Ectodermal cell (in vitro differentiated cells): ENCODE results near the gene CFAP100.

Source experiments
- H3K27ac ChIP-seq: 2 replicates; pipeline ENCODE4 v1.7.0; 2013; ENCODE audit warnings: mild to moderate bottlenecking, low read depth, low read length; ENCODE audit not compliant: insufficient read depth, poor library complexity, severe bottlenecking
- H3K27me3 ChIP-seq: 2 replicates; pipeline ENCODE4 v1.7.0; 2013; ENCODE audit warnings: mild to moderate bottlenecking, low read length; ENCODE audit not compliant: insufficient read depth, control insufficient read depth, poor library complexity, severe bottlenecking
- H3K36me3 ChIP-seq: one replicate; pipeline ENCODE4 v1.7.0; 2013; ENCODE audit warnings: low read length; ENCODE audit not compliant: control insufficient read depth, insufficient read depth
- H3K4me1 ChIP-seq: one replicate; pipeline ENCODE4 v1.7.0; 2013; ENCODE audit warnings: low read length; ENCODE audit not compliant: control insufficient read depth, insufficient read depth
- H3K4me3 ChIP-seq: 2 replicates; pipeline ENCODE4 v1.7.0; 2013; ENCODE audit warnings: low read depth, low read length, control low read depth; ENCODE audit not compliant: insufficient read depth
- H3K9me3 ChIP-seq: 2 replicates; pipeline ENCODE4 v1.7.0; 2013; ENCODE audit warnings: mild to moderate bottlenecking, low read length, moderate library complexity; ENCODE audit not compliant: control insufficient read depth
- WGBS, 2 experiments: methylation state at CpG; one replicate each; pipeline ENCODE4 v1.1.7; 2013; ENCODE audit warnings: missing lambda C conversion rate in 2 of 2; 5-methylcytosine and 5-hydroxymethylcytosine counted together

Gene CFAP100

GRCh38 chr3:126402666-126403302 lies 8.1 kb downstream of the CFAP100 start:
- H3K27me3 ChIP-seq: no peaks in the 10 kb centered on the region
- no peaks in the 10 kb centered on the region for H3K4me1 ChIP-seq
- H3K27ac ChIP-seq: no peak overlapping the region
- H3K4me3 ChIP-seq: no peak overlapping the region
- no peaks in the 10 kb centered on the region for H3K36me3 ChIP-seq
- 92% methylated on average over 12 of the region's 12 CpGs for WGBS, 2 experiments
- H3K9me3 ChIP-seq: no peaks in the 10 kb centered on the region

DNA sequence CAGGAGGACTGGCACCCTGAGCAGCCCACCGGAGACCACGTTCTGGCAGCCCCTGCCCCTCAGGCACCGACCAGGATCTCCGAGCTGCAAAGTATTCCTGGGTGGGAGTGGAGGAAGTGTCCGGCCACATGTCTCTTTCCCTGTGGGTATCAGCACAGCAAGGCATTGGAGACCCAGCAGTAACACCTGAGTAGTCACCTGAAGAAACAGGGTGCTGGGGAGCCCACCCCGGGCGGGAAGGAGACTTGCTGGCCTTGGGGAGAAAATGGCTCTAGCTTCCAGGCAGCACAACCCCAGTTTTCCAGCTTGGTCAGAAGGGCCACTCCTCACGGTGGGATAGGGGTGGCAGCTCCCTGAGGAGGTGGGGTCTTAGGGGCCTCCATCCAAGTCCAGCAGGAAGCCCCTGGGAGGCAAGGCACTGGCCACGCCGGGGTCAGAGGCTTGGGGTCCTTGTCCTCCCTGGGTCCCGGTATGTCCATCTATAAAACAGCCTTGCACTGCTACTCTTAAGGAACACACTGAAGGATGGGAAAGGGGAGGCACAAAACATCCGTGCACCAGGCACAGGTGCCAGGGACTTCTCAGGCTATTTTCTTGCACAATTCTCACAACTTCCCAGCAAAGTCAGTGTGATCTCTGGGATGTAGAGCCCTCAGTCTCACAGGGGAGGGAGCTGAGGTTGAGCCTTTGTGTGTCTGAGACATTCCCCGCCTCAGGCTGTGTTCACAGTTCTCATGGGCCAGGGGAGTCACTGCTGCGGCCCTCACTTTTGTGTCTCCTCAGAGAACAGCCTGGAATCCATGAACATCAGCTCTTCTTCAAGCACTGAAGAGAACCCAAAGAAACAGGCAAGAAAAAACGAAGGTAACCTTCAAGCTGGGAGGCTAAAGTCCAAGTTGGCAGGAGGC lies 11.9 kb downstream of the CFAP100 start:
- no peaks in the 10 kb centered on the region for H3K36me3 ChIP-seq
- H3K27ac ChIP-seq: no peak overlapping the region
- H3K4me3 ChIP-seq: no peak overlapping the region
- no peaks in the 10 kb centered on the region for H3K9me3 ChIP-seq
- WGBS, 2 experiments: 84 to 87% methylated on average over 15 of the region's 15 CpGs
- no peaks in the 10 kb centered on the region for H3K27me3 ChIP-seq
- H3K4me1 ChIP-seq: peaks cover 4% of the 10 kb centered on the region

GRCh38 chr3:126407412-126408044 lies 12.8 kb downstream of the CFAP100 start:
- H3K36me3 ChIP-seq: no peaks in the 10 kb centered on the region
- no peaks in the 10 kb centered on the region for H3K27me3 ChIP-seq
- H3K4me3 ChIP-seq: no peak overlapping the region
- no peak overlapping the region for H3K27ac ChIP-seq
- H3K9me3 ChIP-seq: no peaks in the 10 kb centered on the region
- peaks cover 4% of the 10 kb centered on the region for H3K4me1 ChIP-seq
- 91 to 94% methylated on average over 5 of the region's 5 CpGs for WGBS, 2 experiments

GRCh38 chr3:126408099-126408498 lies 13.4 kb downstream of the CFAP100 start:
- Histone ChIP-seq H3K36me3 (no peaks in the 10 kb centered on the region), H3K4me3 (no peak overlapping the region), H3K9me3 (no peaks in the 10 kb centered on the region), H3K4me1 (peaks cover 4% of the 10 kb centered on the region), H3K27me3 (no peaks in the 10 kb centered on the region), H3K27ac (peak overlapping the region; percentile 4)
- WGBS, 2 experiments: 90% methylated on average over 5 of the region's 5 CpGs

- Histone ChIP-seq H3K27ac (no peak overlapping the region), H3K27me3 (no peaks in the 10 kb centered on the region), H3K36me3 (no peaks in the 10 kb centered on the region), H3K4me1 (peaks cover 4% of the 10 kb centered on the region), H3K4me3 (no peak overlapping the region), H3K9me3 (no peaks in the 10 kb centered on the region)
- WGBS, 2 experiments: 92 to 93% methylated on average over 6 of the region's 6 CpGs
These were observed 18.4 kb downstream of the CFAP100 start for GRCh38 chr3:126412841-126413692.

GRCh38 chr3:126413693-126414080 lies 19.0 kb downstream of the CFAP100 start:
- no peaks in the 10 kb centered on the region for H3K27me3 ChIP-seq
- H3K4me1 ChIP-seq: peaks cover 4% of the 10 kb centered on the region
- no peak overlapping the region for H3K4me3 ChIP-seq
- 71 to 78% methylated on average over 4 of the region's 4 CpGs for WGBS, 2 experiments
- no peak overlapping the region for H3K27ac ChIP-seq
- no peaks in the 10 kb centered on the region for H3K36me3 ChIP-seq
- H3K9me3 ChIP-seq: no peaks in the 10 kb centered on the region

GRCh38 chr3:126414406-126414805 lies 19.7 kb downstream of the CFAP100 start:
- 88 to 92% methylated on average over 11 of the region's 11 CpGs for WGBS, 2 experiments
- H3K9me3 ChIP-seq: no peaks in the 10 kb centered on the region
- H3K27ac ChIP-seq: no peak overlapping the region
- no peaks in the 10 kb centered on the region for H3K36me3 ChIP-seq
- H3K4me1 ChIP-seq: peaks cover 4% of the 10 kb centered on the region
- H3K4me3 ChIP-seq: no peak overlapping the region
- H3K27me3 ChIP-seq: no peaks in the 10 kb centered on the region

GRCh38 chr3:126414961-126415660 lies 20.4 kb downstream of the CFAP100 start:
- no peaks in the 10 kb centered on the region for H3K27me3 ChIP-seq

More at GRCh38 chr3:126414961-126415660, 20.4 kb downstream of the CFAP100 start:
- no peak overlapping the region for H3K27ac ChIP-seq
- peaks cover 4% of the 10 kb centered on the region for H3K4me1 ChIP-seq
- H3K9me3 ChIP-seq: no peaks in the 10 kb centered on the region
- H3K4me3 ChIP-seq: no peak overlapping the region
- H3K36me3 ChIP-seq: no peaks in the 10 kb centered on the region
- WGBS, 2 experiments: 93 to 95% methylated on average over 12 of the region's 12 CpGs
